Measurements from ENCODE around the gene SLAIN1. TPM values are rescaled to one million over a fixed set of nuclear protein-coding genes. Genes with fewer than 3 reads are reported as not detected.

The SLAIN1 gene
- total RNA-seq, 1 experiment from 2014 or later: 2.4 TPM

- intact Hi-C loops (cut with micrococcal nuclease; ENCODE audit: unreplicated experiment): no loop called here
- H3K9me3 ChIP-seq (ENCODE audit: insufficient read depth, low read depth): no peaks in the 10 kb centered on the region
- no peak overlapping the region for H3K27ac ChIP-seq
- H3K4me3 ChIP-seq: no peak overlapping the region
- no peaks in the 10 kb centered on the region for H4K20me1 ChIP-seq (ENCODE audit: insufficient read depth)
- no peaks in the 10 kb centered on the region for H3K79me2 ChIP-seq (ENCODE audit: low read depth)
- no peaks in the 10 kb centered on the region for H3K9me2 ChIP-seq (ENCODE audit: insufficient read depth)
- no peak for TF ChIP-seq CTCF (conservative IDR thresholded peaks at IDR 0.05)
- no peak for TF ChIP-seq EZH2 (IDR thresholded peaks at IDR 0.05; ENCODE audit: low read depth)
- H3K36me3 ChIP-seq (ENCODE audit: low read depth): no peaks in the 10 kb centered on the region
- ChIA-PET POLR2A (ENCODE audit: unreplicated experiment) (no interaction called here), CTCF (interaction anchor here (0.6 kb wide), 1 partner anchor 36 kb away, joined by 10 read pairs; no protein-coding TSS in a partner anchor)
- H2AFZ ChIP-seq: no peak overlapping the region
- no peak for DNase-seq
- no peak overlapping the region for H3K4me2 ChIP-seq
- no peaks in the 10 kb centered on the region for H3F3A ChIP-seq (ENCODE audit: insufficient read depth, low read depth)
- H3K4me1 ChIP-seq (replicated peaks; ENCODE audit: insufficient read depth): no peaks in the 10 kb centered on the region
- no TSS peak for BruUV-seq (replicated peaks)
- H3K27me3 ChIP-seq (ENCODE audit: insufficient read depth, low read depth): no peaks in the 10 kb centered on the region
These were observed 76.7 kb downstream of the SLAIN1 start for GRCh38 chr13:77774181-77774580.

- Histone ChIP-seq H3F3A (ENCODE audit: insufficient read depth, low read depth) (no peaks in the 10 kb centered on the region), H4K20me1 (ENCODE audit: insufficient read depth) (no peaks in the 10 kb centered on the region), H3K27ac (no peak overlapping the region), H3K36me3 (ENCODE audit: low read depth) (no peaks in the 10 kb centered on the region), H3K4me2 (no peak overlapping the region), H3K4me3 (no peak overlapping the region), H3K4me1 (replicated peaks; ENCODE audit: insufficient read depth) (no peaks in the 10 kb centered on the region), H3K79me2 (ENCODE audit: low read depth) (no peaks in the 10 kb centered on the region), H3K9me2 (ENCODE audit: insufficient read depth) (no peaks in the 10 kb centered on the region), H3K27me3 (ENCODE audit: insufficient read depth, low read depth) (no peaks in the 10 kb centered on the region), H2AFZ (no peak overlapping the region), H3K9me3 (ENCODE audit: insufficient read depth, low read depth) (no peaks in the 10 kb centered on the region)
- no TSS peak for BruUV-seq (replicated peaks)
- ChIA-PET POLR2A (ENCODE audit: unreplicated experiment) (no interaction called here), CTCF (no interaction called here)
- intact Hi-C loops (cut with micrococcal nuclease; ENCODE audit: unreplicated experiment): no loop called here
- no peak for DNase-seq
- no peak for TF ChIP-seq CTCF (conservative IDR thresholded peaks at IDR 0.05)
- TF ChIP-seq EZH2 (IDR thresholded peaks at IDR 0.05; ENCODE audit: low read depth): no peak
These were observed 79.2 kb downstream of the SLAIN1 start for GRCh38 chr13:77776704-77777103.

- no peaks in the 10 kb centered on the region for H4K20me1 ChIP-seq (ENCODE audit: insufficient read depth)
- H3K4me3 ChIP-seq: no peak overlapping the region
- H3K27me3 ChIP-seq (ENCODE audit: insufficient read depth, low read depth): no peaks in the 10 kb centered on the region
- no TSS peak for BruUV-seq (replicated peaks)
- no peaks in the 10 kb centered on the region for H3K9me2 ChIP-seq (ENCODE audit: insufficient read depth)
- H3F3A ChIP-seq (ENCODE audit: insufficient read depth, low read depth): no peaks in the 10 kb centered on the region
- CTCF ChIA-PET: no interaction called here
- H3K36me3 ChIP-seq (ENCODE audit: low read depth): no peaks in the 10 kb centered on the region
- intact Hi-C loops (cut with micrococcal nuclease; ENCODE audit: unreplicated experiment): loop anchor here (1.0 kb wide), 1 partner anchor 342 kb away; no protein-coding TSS in a partner anchor
- peak; percentile 16 to 55 for DNase-seq
- TF ChIP-seq CTCF (conservative IDR thresholded peaks at IDR 0.05) (peak; percentile 81), EZH2 (IDR thresholded peaks at IDR 0.05; ENCODE audit: low read depth) (no peak)
- no peaks in the 10 kb centered on the region for H3K79me2 ChIP-seq (ENCODE audit: low read depth)
- no peaks in the 10 kb centered on the region for H3K9me3 ChIP-seq (ENCODE audit: insufficient read depth, low read depth)
- no peak overlapping the region for H3K4me2 ChIP-seq
- H3K4me1 ChIP-seq (replicated peaks; ENCODE audit: insufficient read depth): no peaks in the 10 kb centered on the region
- no peak overlapping the region for H2AFZ ChIP-seq
- no peak overlapping the region for H3K27ac ChIP-seq
- POLR2A ChIA-PET (ENCODE audit: unreplicated experiment): no interaction called here
These were observed 82.2 kb downstream of the SLAIN1 start for GRCh38 chr13:77779552-77780272.

Measured in PC-9 (cell line).